ENCODE measurements around the gene BLTP2. TPM values are rescaled to one million over a fixed set of nuclear protein-coding genes. Genes with fewer than 3 reads are reported as not detected.
"Not testable (repeated sequence)": the region's sequence is repeated elsewhere in the genome, so short reads cannot be mapped to it uniquely, and the experiment has no call there.

The BLTP2 gene
- total RNA-seq, 1 experiment from 2014 or later, result 86.6 TPM

GRCh38 chr17:28626818-28627217, 18.1 kb downstream of the BLTP2 start:
- DNase-seq, result no peak
- Histone ChIP-seq H3K36me3 (replicated peaks; ENCODE audit: control insufficient read depth, insufficient read depth, low read length) (peaks cover 51% of the 10 kb centered on the region), H3K27me3 (ENCODE audit: control insufficient read depth, insufficient read depth, low read length) (no peaks in the 10 kb centered on the region), H3K4me3 (ENCODE audit: insufficient read depth, low read depth, low read length) (no peak overlapping the region)

GRCh38 chr17:28624148-28624547, 20.8 kb downstream of the BLTP2 start:
- no peak for DNase-seq
- H3K27me3 ChIP-seq (ENCODE audit: control insufficient read depth, insufficient read depth, low read length), result no peaks in the 10 kb centered on the region
- peaks cover 63% of the 10 kb centered on the region for H3K36me3 ChIP-seq (replicated peaks; ENCODE audit: control insufficient read depth, insufficient read depth, low read length)
- H3K4me3 ChIP-seq (ENCODE audit: insufficient read depth, low read depth, low read length), result no peak overlapping the region

- Histone ChIP-seq H3K36me3 (replicated peaks; ENCODE audit: control insufficient read depth, insufficient read depth, low read length) (peaks cover 66% of the 10 kb centered on the region), H3K4me3 (ENCODE audit: insufficient read depth, low read depth, low read length) (no peak overlapping the region), H3K27me3 (ENCODE audit: control insufficient read depth, insufficient read depth, low read length) (no peaks in the 10 kb centered on the region)
- no peak for DNase-seq
Observed at GRCh38 chr17:28623696-28624095, 21.3 kb downstream of the BLTP2 start.

GRCh38 chr17:28622186-28622585, 22.8 kb downstream of the BLTP2 start:
- Histone ChIP-seq H3K36me3 (replicated peaks; ENCODE audit: control insufficient read depth, insufficient read depth, low read length) (peaks cover 68% of the 10 kb centered on the region), H3K4me3 (ENCODE audit: insufficient read depth, low read depth, low read length) (no peak overlapping the region), H3K27me3 (ENCODE audit: control insufficient read depth, insufficient read depth, low read length) (no peaks in the 10 kb centered on the region)
- DNase-seq, result no peak

- Histone ChIP-seq H3K4me3 (ENCODE audit: insufficient read depth, low read depth, low read length) (no peak overlapping the region), H3K36me3 (replicated peaks; ENCODE audit: control insufficient read depth, insufficient read depth, low read length) (peaks cover 79% of the 10 kb centered on the region), H3K27me3 (ENCODE audit: control insufficient read depth, insufficient read depth, low read length) (no peaks in the 10 kb centered on the region)
- DNase-seq, result no peak
Observed at GRCh38 chr17:28620010-28620409, 24.9 kb downstream of the BLTP2 start.

GRCh38 chr17:28618464-28618863, 26.5 kb downstream of the BLTP2 start:
- peaks cover 71% of the 10 kb centered on the region for H3K36me3 ChIP-seq (replicated peaks; ENCODE audit: control insufficient read depth, insufficient read depth, low read length)
- DNase-seq, result no peak
- no peak overlapping the region for H3K4me3 ChIP-seq (ENCODE audit: insufficient read depth, low read depth, low read length)
- no peaks in the 10 kb centered on the region for H3K27me3 ChIP-seq (ENCODE audit: control insufficient read depth, insufficient read depth, low read length)

GRCh38 chr17:28616281-28616680, 28.7 kb downstream of the BLTP2 start:
- Histone ChIP-seq H3K36me3 (replicated peaks; ENCODE audit: control insufficient read depth, insufficient read depth, low read length) (peaks cover 70% of the 10 kb centered on the region), H3K4me3 (ENCODE audit: insufficient read depth, low read depth, low read length) (no peak overlapping the region), H3K27me3 (ENCODE audit: control insufficient read depth, insufficient read depth, low read length) (no peaks in the 10 kb centered on the region)
- DNase-seq, result no peak

- Histone ChIP-seq H3K27me3 (ENCODE audit: control insufficient read depth, insufficient read depth, low read length) (no peaks in the 10 kb centered on the region), H3K4me3 (ENCODE audit: insufficient read depth, low read depth, low read length) (no peak overlapping the region), H3K36me3 (replicated peaks; ENCODE audit: control insufficient read depth, insufficient read depth, low read length) (peaks cover 67% of the 10 kb centered on the region)
- DNase-seq, result no peak
Observed at GRCh38 chr17:28615260-28615940, 29.6 kb downstream of the BLTP2 start.

- no peak within 1 kb of the TSS for H3K4me3 ChIP-seq (ENCODE audit: insufficient read depth, low read depth, low read length)
- H3K36me3 ChIP-seq (replicated peaks; ENCODE audit: control insufficient read depth, insufficient read depth, low read length), result peaks cover 59% of the 10 kb centered on the region
- no peak for DNase-seq
- H3K27me3 ChIP-seq (ENCODE audit: control insufficient read depth, insufficient read depth, low read length), result no peaks in the 10 kb centered on the region
Observed at GRCh38 chr17:28613931-28614381, 31.0 kb downstream of the BLTP2 start, which contains the start of gene RSKR. Gene RSKR, minus strand, starts transcription at chr17:28614185. Its CDS starts 24 bp downstream, at chr17:28614161.

GRCh38 chr17:28612936-28613872, 31.8 kb downstream of the BLTP2 start:
- no peak overlapping the region for H3K4me3 ChIP-seq (ENCODE audit: insufficient read depth, low read depth, low read length)
- DNase-seq, result peak; percentile 79
- peaks cover 54% of the 10 kb centered on the region for H3K36me3 ChIP-seq (replicated peaks; ENCODE audit: control insufficient read depth, insufficient read depth, low read length)

GRCh38 chr17:28612531-28612930, 32.4 kb downstream of the BLTP2 start:
- H3K4me3 ChIP-seq (ENCODE audit: insufficient read depth, low read depth, low read length), result no peak overlapping the region
- no peak for DNase-seq
- H3K36me3 ChIP-seq (replicated peaks; ENCODE audit: control insufficient read depth, insufficient read depth, low read length), result peaks cover 53% of the 10 kb centered on the region

More at GRCh38 chr17:28612936-28613872, 31.8 kb downstream of the BLTP2 start:
- no peaks in the 10 kb centered on the region for H3K27me3 ChIP-seq (ENCODE audit: control insufficient read depth, insufficient read depth, low read length)

GRCh38 chr17:28610376-28610775, 34.6 kb downstream of the BLTP2 start:
- no peaks in the 10 kb centered on the region for H3K27me3 ChIP-seq (ENCODE audit: control insufficient read depth, insufficient read depth, low read length)
- no peak for DNase-seq
- no peak overlapping the region for H3K4me3 ChIP-seq (ENCODE audit: insufficient read depth, low read depth, low read length)
- H3K36me3 ChIP-seq (replicated peaks; ENCODE audit: control insufficient read depth, insufficient read depth, low read length), result peaks cover 33% of the 10 kb centered on the region

More at GRCh38 chr17:28612531-28612930, 32.4 kb downstream of the BLTP2 start:
- H3K27me3 ChIP-seq (ENCODE audit: control insufficient read depth, insufficient read depth, low read length), result no peaks in the 10 kb centered on the region

- H3K4me3 ChIP-seq (ENCODE audit: insufficient read depth, low read depth, low read length); DNase-seq; H3K27me3 ChIP-seq (ENCODE audit: control insufficient read depth, insufficient read depth, low read length); H3K36me3 ChIP-seq (replicated peaks; ENCODE audit: control insufficient read depth, insufficient read depth, low read length): not testable (repeated sequence)
Observed at GRCh38 chr17:28604031-28604430, 40.9 kb downstream of the BLTP2 start.

- peak; percentile 63 for DNase-seq
- H3K4me3 ChIP-seq (ENCODE audit: insufficient read depth, low read depth, low read length), result peak overlapping the region; percentile 70
- H3K36me3 ChIP-seq (replicated peaks; ENCODE audit: control insufficient read depth, insufficient read depth, low read length), result peaks cover 1% of the 10 kb centered on the region; the same call in 1 of the 2 replicates
- H3K27me3 ChIP-seq (ENCODE audit: control insufficient read depth, insufficient read depth, low read length), result no peaks in the 10 kb centered on the region
Observed at GRCh38 chr17:28599311-28600184, 45.4 kb downstream of the BLTP2 start.
